WERI-Rb-1 (cell line): ENCODE data around the gene MST1.

Experiments used
- DNase-seq: peaks from one replicate; pipeline ENCODE4 v3.0.0-alpha.2; 2020
- H3K27ac ChIP-seq: fragments of 250-450 bp; sonication (Bioruptor Pico); 2 replicates; pipeline ENCODE4 v1.5.1; 2020; ENCODE audit warnings: mild to moderate bottlenecking, moderate library complexity
- H3K27me3 ChIP-seq: fragments of 250-450 bp; sonication (Bioruptor Pico); 2 replicates; pipeline ENCODE4 v1.5.1; 2021; ENCODE audit warnings: mild to moderate bottlenecking, low read depth, moderate library complexity; ENCODE audit not compliant: insufficient read depth, severe bottlenecking
- H3K36me3 ChIP-seq: fragments of 250-450 bp; sonication (Bioruptor Pico); 2 replicates; pipeline ENCODE4 v1.5.1; 2020; ENCODE audit warnings: mild to moderate bottlenecking, moderate library complexity
- H3K4me3 ChIP-seq: 2 replicates; pipeline ENCODE4 v1.5.1; 2011; ENCODE audit warnings: low read depth, mild to moderate bottlenecking, control low read depth, low read length
- H3K9me3 ChIP-seq: fragments of 250-450 bp; sonication (Bioruptor Pico); 2 replicates; pipeline ENCODE4 v1.5.1; 2021; ENCODE audit warnings: mild to moderate bottlenecking, moderate library complexity; ENCODE audit not compliant: severe bottlenecking
- TF ChIP-seq, protein P1 (sequence below): IDR thresholded peaks from 2 replicates; pipeline ENCODE4 v1.5.1; 2011; ENCODE audit warnings: low read depth, mild to moderate bottlenecking, control low read depth, inconsistent platforms, low read length

The MST1 gene

DNA sequence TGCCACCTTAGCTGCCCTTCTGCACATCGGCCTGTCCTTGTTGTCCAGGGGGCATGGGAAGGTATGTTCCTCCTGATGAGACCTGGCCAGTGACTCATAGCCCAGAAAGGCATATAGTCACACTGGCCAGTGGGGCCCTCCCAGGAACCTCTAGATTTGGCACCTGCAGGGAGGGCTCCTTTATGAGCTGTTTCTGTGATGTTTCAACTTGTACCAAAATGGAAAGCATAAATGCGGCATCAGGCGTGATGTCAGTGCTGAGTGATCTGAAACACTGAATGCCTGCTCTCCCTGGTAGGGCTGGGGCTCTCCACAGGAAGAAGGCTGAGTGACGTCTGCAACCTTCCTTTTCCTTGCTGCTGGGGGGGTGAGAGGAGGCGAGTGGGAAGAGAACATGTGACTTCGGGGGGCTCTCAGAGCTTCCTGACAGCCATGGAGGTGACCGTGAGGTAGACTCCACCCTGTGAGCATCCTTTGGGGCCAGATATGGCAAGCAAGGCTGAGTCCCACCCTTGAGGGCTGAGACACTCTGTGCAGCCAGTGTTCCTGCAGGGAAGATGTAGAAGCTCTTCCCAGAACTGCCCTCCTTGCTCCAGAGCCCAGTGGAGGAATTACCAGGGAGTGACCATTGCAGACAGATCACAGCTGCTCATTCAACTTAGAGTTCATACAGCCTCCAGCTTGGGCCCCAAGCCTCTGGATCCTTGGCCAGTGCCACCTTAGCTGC is 52.2 kb downstream of the MST1 start:
- H3K27ac ChIP-seq = no peak overlapping the region

DNA sequence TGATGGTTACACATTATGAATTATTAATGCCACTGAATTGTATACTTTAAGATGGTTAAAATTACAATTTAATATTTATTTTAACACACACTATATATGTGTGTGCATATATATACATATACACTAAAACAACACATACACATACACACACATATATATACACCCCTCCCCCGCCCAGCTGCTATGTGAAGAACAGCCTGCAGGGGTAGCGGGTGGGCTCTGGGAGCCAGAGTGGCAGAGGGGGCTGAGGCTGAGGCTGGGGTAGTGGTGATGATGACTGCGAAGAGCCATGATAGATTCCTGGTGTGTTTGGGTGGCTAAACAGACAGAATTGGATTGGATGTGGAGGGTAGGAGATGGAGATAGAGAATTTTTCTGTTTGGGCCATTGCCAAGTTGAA is 54.5 kb downstream of the MST1 start:
- Histone ChIP-seq H3K4me3 (no peak overlapping the region), H3K9me3 (no peaks in the 10 kb centered on the region), H3K27ac (no peak overlapping the region), H3K36me3 (peaks cover 21% of the 10 kb centered on the region), H3K27me3 (no peaks in the 10 kb centered on the region)
- DNase-seq = no peak
- TF ChIP-seq, protein P1, sequence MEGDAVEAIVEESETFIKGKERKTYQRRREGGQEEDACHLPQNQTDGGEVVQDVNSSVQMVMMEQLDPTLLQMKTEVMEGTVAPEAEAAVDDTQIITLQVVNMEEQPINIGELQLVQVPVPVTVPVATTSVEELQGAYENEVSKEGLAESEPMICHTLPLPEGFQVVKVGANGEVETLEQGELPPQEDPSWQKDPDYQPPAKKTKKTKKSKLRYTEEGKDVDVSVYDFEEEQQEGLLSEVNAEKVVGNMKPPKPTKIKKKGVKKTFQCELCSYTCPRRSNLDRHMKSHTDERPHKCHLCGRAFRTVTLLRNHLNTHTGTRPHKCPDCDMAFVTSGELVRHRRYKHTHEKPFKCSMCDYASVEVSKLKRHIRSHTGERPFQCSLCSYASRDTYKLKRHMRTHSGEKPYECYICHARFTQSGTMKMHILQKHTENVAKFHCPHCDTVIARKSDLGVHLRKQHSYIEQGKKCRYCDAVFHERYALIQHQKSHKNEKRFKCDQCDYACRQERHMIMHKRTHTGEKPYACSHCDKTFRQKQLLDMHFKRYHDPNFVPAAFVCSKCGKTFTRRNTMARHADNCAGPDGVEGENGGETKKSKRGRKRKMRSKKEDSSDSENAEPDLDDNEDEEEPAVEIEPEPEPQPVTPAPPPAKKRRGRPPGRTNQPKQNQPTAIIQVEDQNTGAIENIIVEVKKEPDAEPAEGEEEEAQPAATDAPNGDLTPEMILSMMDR = no peak

More for the DNA sequence above, 52.2 kb downstream of the MST1 start:
- TF ChIP-seq, protein P1 = no peak
- no peak for DNase-seq
- peaks cover 4% of the 10 kb centered on the region for H3K36me3 ChIP-seq
- H3K9me3 ChIP-seq = no peaks in the 10 kb centered on the region
- no peak overlapping the region for H3K4me3 ChIP-seq
- no peaks in the 10 kb centered on the region for H3K27me3 ChIP-seq
